Glutamatergic neuron (in vitro differentiated cells): ENCODE data around the gene RETREG3. TPM values are rescaled to one million over a fixed set of nuclear protein-coding genes. Genes with fewer than 3 reads are reported as not detected.

Source experiments
- DNase-seq: peaks from one replicate; pipeline ENCODE4 v3.0.0; 2022
- H3K27ac Mint-ChIP-seq: one replicate; pipeline ENCODE4 v1.8.0; 2020; ENCODE audit warnings: mild to moderate bottlenecking, mixed read lengths, inconsistent platforms; ENCODE audit not compliant: unreplicated experiment
- H3K27me3 Mint-ChIP-seq: one replicate; pipeline ENCODE4 v1.8.0; 2020; ENCODE audit warnings: mild to moderate bottlenecking, moderate library complexity, mixed read lengths, inconsistent platforms; ENCODE audit not compliant: unreplicated experiment
- H3K36me3 Mint-ChIP-seq: one replicate; pipeline ENCODE4 v1.8.0; 2020; ENCODE audit warnings: mild to moderate bottlenecking, mixed read lengths, inconsistent platforms; ENCODE audit not compliant: unreplicated experiment
- H3K4me1 Mint-ChIP-seq: one replicate; pipeline ENCODE4 v1.8.0; 2020; ENCODE audit warnings: mild to moderate bottlenecking, low read depth, mixed read lengths, inconsistent platforms; ENCODE audit not compliant: unreplicated experiment
- H3K4me3 Mint-ChIP-seq: one replicate; pipeline ENCODE4 v1.8.0; 2020; ENCODE audit warnings: mild to moderate bottlenecking, mixed read lengths, inconsistent platforms; ENCODE audit not compliant: unreplicated experiment
- H3K9me3 Mint-ChIP-seq: one replicate; pipeline ENCODE4 v1.8.0; 2020; ENCODE audit warnings: mild to moderate bottlenecking, moderate library complexity, mixed read lengths, inconsistent platforms; ENCODE audit not compliant: unreplicated experiment
- total RNA-seq: library from RNA; stranded (reverse); fragmentation: NEBNext Ultra II Directional; extraction: Animal tissue kit (Norgen Biotek cat#: 25700); gene quantifications from one replicate; pipeline ENCODE4 v1.2.1, GENCODE V29; 2021; ENCODE audit not compliant: unreplicated experiment
- TF ChIP-seq, protein P1 (sequence below): fragments of 200-600 bp; sonication (generic); IDR thresholded peaks from one replicate; pipeline ENCODE4 v1.5.0; 2021; ENCODE audit not compliant: partially characterized antibody, unreplicated experiment

The RETREG3 gene
- total RNA-seq, 1 donor from 2014 or later: 88.2 TPM

DNA sequence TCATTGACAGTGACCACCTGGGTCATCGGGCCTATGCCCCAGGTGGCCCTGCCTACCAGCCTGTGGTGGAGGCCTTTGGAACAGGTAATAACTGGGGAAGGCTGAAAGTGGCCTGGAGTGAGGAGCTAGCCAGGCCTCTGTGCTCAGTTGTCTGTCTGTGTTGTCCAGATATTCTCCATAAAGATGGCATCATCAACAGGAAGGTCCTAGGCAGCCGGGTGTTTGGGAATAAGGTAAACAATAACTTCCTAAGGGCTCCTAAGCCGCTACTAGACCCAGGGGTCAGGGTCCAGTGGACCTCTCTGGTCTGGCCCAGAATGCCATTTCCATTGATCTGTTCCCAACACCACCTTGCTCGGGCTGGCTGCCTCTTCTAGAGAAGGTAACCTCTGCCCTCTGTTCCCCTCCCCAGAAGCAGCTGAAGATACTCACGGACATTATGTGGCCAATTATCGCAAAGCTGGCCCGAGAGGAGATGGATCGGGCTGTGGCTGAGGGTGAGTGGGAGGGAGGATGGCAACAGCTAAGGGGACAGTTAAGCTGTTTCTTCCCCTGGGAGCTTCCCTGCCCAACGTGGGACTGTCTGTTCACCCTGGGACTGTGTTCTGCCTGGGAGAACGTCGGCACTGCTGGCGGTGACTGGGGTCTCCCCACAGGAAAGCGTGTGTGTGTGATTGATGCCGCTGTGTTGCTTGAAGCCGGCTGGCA lies 44.2 kb downstream of the RETREG3 start:
- no peak overlapping the region for H3K4me3 Mint-ChIP-seq
- H3K9me3 Mint-ChIP-seq: peaks cover 8% of the 10 kb centered on the region
- H3K27ac Mint-ChIP-seq: no peak overlapping the region
- TF ChIP-seq, protein P1, sequence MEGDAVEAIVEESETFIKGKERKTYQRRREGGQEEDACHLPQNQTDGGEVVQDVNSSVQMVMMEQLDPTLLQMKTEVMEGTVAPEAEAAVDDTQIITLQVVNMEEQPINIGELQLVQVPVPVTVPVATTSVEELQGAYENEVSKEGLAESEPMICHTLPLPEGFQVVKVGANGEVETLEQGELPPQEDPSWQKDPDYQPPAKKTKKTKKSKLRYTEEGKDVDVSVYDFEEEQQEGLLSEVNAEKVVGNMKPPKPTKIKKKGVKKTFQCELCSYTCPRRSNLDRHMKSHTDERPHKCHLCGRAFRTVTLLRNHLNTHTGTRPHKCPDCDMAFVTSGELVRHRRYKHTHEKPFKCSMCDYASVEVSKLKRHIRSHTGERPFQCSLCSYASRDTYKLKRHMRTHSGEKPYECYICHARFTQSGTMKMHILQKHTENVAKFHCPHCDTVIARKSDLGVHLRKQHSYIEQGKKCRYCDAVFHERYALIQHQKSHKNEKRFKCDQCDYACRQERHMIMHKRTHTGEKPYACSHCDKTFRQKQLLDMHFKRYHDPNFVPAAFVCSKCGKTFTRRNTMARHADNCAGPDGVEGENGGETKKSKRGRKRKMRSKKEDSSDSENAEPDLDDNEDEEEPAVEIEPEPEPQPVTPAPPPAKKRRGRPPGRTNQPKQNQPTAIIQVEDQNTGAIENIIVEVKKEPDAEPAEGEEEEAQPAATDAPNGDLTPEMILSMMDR: no peak
- no peaks in the 10 kb centered on the region for H3K36me3 Mint-ChIP-seq
- H3K4me1 Mint-ChIP-seq: peaks cover 10% of the 10 kb centered on the region
- no peak for DNase-seq
- peaks cover 12% of the 10 kb centered on the region for H3K27me3 Mint-ChIP-seq

DNA sequence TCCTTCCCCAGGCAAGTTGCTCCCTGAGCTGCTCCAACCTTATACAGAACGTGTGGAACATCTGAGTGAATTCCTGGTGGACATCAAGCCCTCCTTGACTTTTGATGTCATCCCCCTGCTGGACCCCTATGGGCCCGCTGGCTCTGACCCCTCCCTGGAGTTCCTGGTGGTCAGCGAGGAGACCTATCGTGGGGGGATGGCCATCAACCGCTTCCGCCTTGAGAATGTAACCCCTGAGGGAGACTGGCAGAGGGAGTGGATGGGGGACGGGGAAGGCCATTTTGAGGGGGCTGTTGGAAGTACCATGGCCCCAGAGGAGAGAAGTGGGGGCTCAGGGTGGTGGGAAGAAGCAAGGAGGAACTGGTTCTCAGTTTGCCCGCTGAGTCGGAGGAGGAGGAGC lies 45.2 kb downstream of the RETREG3 start:
- H3K9me3 Mint-ChIP-seq: peaks cover 10% of the 10 kb centered on the region
- H3K27ac Mint-ChIP-seq: no peak overlapping the region
- peak overlapping the region; percentile 68 for H3K4me3 Mint-ChIP-seq
- H3K27me3 Mint-ChIP-seq: peaks cover 12% of the 10 kb centered on the region
- peaks cover 13% of the 10 kb centered on the region for H3K4me1 Mint-ChIP-seq
- no peaks in the 10 kb centered on the region for H3K36me3 Mint-ChIP-seq
- TF ChIP-seq, protein P1: no peak
- no peak for DNase-seq

- Mint-ChIP-seq H3K9me3 (peaks cover 6% of the 10 kb centered on the region), H3K27me3 (peaks cover 12% of the 10 kb centered on the region), H3K4me3 (peak overlapping the region; percentile 68), H3K36me3 (no peaks in the 10 kb centered on the region), H3K4me1 (peaks cover 13% of the 10 kb centered on the region), H3K27ac (no peak overlapping the region)
- no peak for DNase-seq
- TF ChIP-seq, protein P1: no peak
These were observed 45.6 kb downstream of the RETREG3 start for GRCh38 chr17:42563543-42563942.

GRCh38 chr17:42563143-42563509 lies 46.0 kb downstream of the RETREG3 start:
- TF ChIP-seq, protein P1: no peak
- peak overlapping the region; percentile 95 for H3K4me3 Mint-ChIP-seq
- peaks cover 13% of the 10 kb centered on the region for H3K4me1 Mint-ChIP-seq
- peaks cover 6% of the 10 kb centered on the region for H3K9me3 Mint-ChIP-seq
- H3K27me3 Mint-ChIP-seq: peaks cover 12% of the 10 kb centered on the region
- DNase-seq: no peak
- no peaks in the 10 kb centered on the region for H3K36me3 Mint-ChIP-seq
- H3K27ac Mint-ChIP-seq: peak overlapping the region; percentile 8

- TF ChIP-seq, protein P1: no peak
- Mint-ChIP-seq H3K9me3 (peaks cover 6% of the 10 kb centered on the region), H3K27ac (peak overlapping the region; percentile 92), H3K36me3 (no peaks in the 10 kb centered on the region), H3K27me3 (peaks cover 9% of the 10 kb centered on the region), H3K4me1 (peaks cover 10% of the 10 kb centered on the region), H3K4me3 (peak overlapping the region; percentile 95)
- peak; percentile 35 for DNase-seq
These were observed 46.6 kb downstream of the RETREG3 start for GRCh38 chr17:42562388-42563142.
